HFF-Myc (cell line): ENCODE measurements around the gene MAMLD1.

ENCODE experiments used
- DNase-seq: peaks from one replicate; pipeline ENCODE4 v3.0.0-alpha.2; 2011; ENCODE audit warnings: low read depth; ENCODE audit errors: extremely low read depth
- H3K4me3 ChIP-seq: replicated peaks from 2 replicates; pipeline ENCODE4 v1.5.1; 2011; ENCODE audit warnings: low read depth, mild to moderate bottlenecking, control low read depth, low read length
- TF ChIP-seq, protein P1 (sequence below): IDR thresholded peaks from 2 replicates; pipeline ENCODE4 v1.5.1; 2012; ENCODE audit warnings: mild to moderate bottlenecking, low read depth, low read length, control low read depth; ENCODE audit errors: missing control alignments

Gene MAMLD1

DNA sequence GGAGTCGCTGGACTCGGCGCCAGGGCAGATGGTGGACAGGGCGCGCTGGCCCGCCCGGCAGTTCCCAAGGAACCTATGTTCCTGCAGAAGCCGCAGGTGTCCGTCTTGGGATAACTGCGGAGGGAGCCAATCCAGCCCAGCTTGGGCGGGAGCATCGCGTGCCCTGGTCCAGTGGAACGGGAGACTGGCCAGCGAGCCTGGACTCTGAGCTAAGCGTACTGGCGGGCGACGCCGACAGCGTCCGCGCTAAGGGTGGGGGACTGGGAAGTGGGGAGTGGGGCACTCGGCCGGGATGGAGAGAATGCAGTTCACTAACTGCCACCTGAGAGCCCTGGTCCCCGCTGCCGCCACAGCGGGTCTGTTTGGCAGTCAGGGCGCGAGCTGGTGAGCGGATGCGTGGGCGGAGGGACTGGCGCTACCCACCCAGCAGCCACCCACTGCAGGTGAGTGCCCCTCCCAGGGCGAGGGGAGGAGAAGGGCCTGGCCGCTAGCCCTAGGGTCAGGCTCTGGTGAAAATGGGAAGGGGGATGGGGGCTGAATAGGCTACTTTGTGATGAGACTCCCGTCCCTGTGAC lies 1.3 kb upstream of the MAMLD1 start:
- TF ChIP-seq, protein P1, sequence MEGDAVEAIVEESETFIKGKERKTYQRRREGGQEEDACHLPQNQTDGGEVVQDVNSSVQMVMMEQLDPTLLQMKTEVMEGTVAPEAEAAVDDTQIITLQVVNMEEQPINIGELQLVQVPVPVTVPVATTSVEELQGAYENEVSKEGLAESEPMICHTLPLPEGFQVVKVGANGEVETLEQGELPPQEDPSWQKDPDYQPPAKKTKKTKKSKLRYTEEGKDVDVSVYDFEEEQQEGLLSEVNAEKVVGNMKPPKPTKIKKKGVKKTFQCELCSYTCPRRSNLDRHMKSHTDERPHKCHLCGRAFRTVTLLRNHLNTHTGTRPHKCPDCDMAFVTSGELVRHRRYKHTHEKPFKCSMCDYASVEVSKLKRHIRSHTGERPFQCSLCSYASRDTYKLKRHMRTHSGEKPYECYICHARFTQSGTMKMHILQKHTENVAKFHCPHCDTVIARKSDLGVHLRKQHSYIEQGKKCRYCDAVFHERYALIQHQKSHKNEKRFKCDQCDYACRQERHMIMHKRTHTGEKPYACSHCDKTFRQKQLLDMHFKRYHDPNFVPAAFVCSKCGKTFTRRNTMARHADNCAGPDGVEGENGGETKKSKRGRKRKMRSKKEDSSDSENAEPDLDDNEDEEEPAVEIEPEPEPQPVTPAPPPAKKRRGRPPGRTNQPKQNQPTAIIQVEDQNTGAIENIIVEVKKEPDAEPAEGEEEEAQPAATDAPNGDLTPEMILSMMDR: no peak
- DNase-seq: no peak
- peak overlapping the region; percentile 56 for H3K4me3 ChIP-seq

DNA sequence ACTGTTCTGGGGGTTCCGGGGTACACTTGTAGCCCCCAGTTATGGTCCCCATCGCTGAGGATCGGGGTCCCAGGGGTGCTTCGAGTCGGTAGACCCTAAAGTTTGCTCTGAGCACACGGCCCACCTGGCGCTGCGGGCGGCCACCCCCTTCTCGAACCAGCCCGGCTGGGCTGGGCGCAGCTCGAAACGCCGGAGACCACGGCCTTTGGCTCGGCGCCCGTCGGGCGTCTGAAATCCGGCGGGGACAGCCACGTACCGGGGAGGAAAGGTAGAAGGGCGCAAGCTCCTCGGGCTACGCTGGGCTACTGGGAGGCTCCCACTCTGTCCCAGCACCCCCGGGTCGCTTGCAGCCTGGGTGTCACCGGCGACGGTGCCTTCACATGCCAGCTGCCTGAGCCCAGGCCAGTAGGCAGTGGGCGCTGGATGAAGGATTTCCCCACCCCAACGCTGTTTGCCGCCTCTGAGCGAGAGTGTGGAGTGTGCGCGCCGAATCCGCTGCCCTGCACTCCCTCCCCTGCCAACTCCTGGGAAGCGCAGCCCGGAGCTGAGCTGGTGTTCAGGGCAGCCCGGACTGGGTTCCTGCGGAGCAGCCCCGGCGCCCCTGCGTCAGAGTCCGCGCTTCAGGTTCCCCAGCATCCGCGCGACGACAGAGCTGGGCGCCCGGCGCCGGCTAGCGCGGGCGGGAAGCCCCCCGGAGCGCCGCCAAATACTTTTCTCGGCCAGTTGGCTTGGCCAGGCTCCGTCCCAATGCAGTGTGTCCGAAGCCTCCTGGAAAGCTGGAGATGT lies 637 bp downstream of the MAMLD1 start:
- peak overlapping the region; percentile 56 for H3K4me3 ChIP-seq
- no peak for DNase-seq
- TF ChIP-seq, protein P1: no peak

- peak overlapping the region; percentile 56 for H3K4me3 ChIP-seq
- TF ChIP-seq, protein P1: no peak
- DNase-seq: no peak
Measured at GRCh38 chrX:150364347-150365050, 1.4 kb downstream of the MAMLD1 start.

GRCh38 chrX:150365051-150365989 lies 2.2 kb downstream of the MAMLD1 start:
- TF ChIP-seq, protein P1: peak; percentile 44
- H3K4me3 ChIP-seq: peak overlapping the region; percentile 56
- no peak for DNase-seq

- no peak for DNase-seq
- H3K4me3 ChIP-seq: peak overlapping the region; percentile 56
- TF ChIP-seq, protein P1: peak; percentile 5
Measured at GRCh38 chrX:150365990-150366911, 3.1 kb downstream of the MAMLD1 start.
